ENCODE measurements around the gene RGS7. TPM values are rescaled to one million over a fixed set of nuclear protein-coding genes. Genes with fewer than 3 reads are reported as not detected.

RGS7 gene
- not detected in 2 replicates for total RNA-seq

- intact Hi-C loops (cut with micrococcal nuclease), result no loop called here
Measured at GRCh38 chr1:241356519-241357365, at the start of gene RGS7. RGS7 (minus strand) TSS chr1:241357205.

- intact Hi-C loops (cut with micrococcal nuclease), result no loop called here
Measured at GRCh38 chr1:241406421-241406820, 49.4 kb upstream of the RGS7 start.

GRCh38 chr1:241401156-241401555 is 44.2 kb upstream of the RGS7 start:
- intact Hi-C loops (cut with micrococcal nuclease), result no loop called here

GRCh38 chr1:241396747-241397681 is 40.0 kb upstream of the RGS7 start:
- intact Hi-C loops (cut with micrococcal nuclease), result no loop called here

GRCh38 chr1:241391926-241392710 is 35.1 kb upstream of the RGS7 start:
- intact Hi-C loops (cut with micrococcal nuclease), result no loop called here

- intact Hi-C loops (cut with micrococcal nuclease), result no loop called here
Measured at GRCh38 chr1:241390526-241390925, 33.5 kb upstream of the RGS7 start.

GRCh38 chr1:241389400-241389799 is 32.4 kb upstream of the RGS7 start:
- intact Hi-C loops (cut with micrococcal nuclease), result no loop called here

GRCh38 chr1:241387216-241387615 is 30.2 kb upstream of the RGS7 start:
- intact Hi-C loops (cut with micrococcal nuclease), result no loop called here

- intact Hi-C loops (cut with micrococcal nuclease), result no loop called here
Measured at GRCh38 chr1:241376701-241377100, 19.7 kb upstream of the RGS7 start.

- intact Hi-C loops (cut with micrococcal nuclease), result no loop called here
Measured at GRCh38 chr1:241375886-241376285, 18.9 kb upstream of the RGS7 start.

GRCh38 chr1:241366196-241366595 is 9.2 kb upstream of the RGS7 start:
- intact Hi-C loops (cut with micrococcal nuclease), result no loop called here

GRCh38 chr1:241362350-241362749 is 5.3 kb upstream of the RGS7 start:
- intact Hi-C loops (cut with micrococcal nuclease), result no loop called here

- intact Hi-C loops (cut with micrococcal nuclease), result no loop called here
Measured at GRCh38 chr1:241357366-241358340, 648 bp upstream of the RGS7 start.

- intact Hi-C loops (cut with micrococcal nuclease), result no loop called here
Measured at GRCh38 chr1:241356187-241356518, 852 bp downstream of the RGS7 start.

GRCh38 chr1:241355311-241356010 is 1.5 kb downstream of the RGS7 start:
- intact Hi-C loops (cut with micrococcal nuclease), result no loop called here

GRCh38 chr1:241352401-241352800 is 4.6 kb downstream of the RGS7 start:
- intact Hi-C loops (cut with micrococcal nuclease), result no loop called here

- intact Hi-C loops (cut with micrococcal nuclease), result no loop called here
Measured at GRCh38 chr1:241351841-241352240, 5.2 kb downstream of the RGS7 start.

GRCh38 chr1:241343956-241344355 is 13.0 kb downstream of the RGS7 start:
- intact Hi-C loops (cut with micrococcal nuclease), result no loop called here

- intact Hi-C loops (cut with micrococcal nuclease), result no loop called here
Measured at GRCh38 chr1:241336335-241336734, 20.7 kb downstream of the RGS7 start.

GRCh38 chr1:241332987-241333386 is 24.0 kb downstream of the RGS7 start:
- intact Hi-C loops (cut with micrococcal nuclease), result no loop called here

Measured in T-helper 1 cell treated with Interleukin-12 subunit alpha and Interleukin-12 subunit beta and Interleukin-4 antibody, amounts not matched to agents 30 ng/mL and 1 ng/mL, for 36 hours (primary cell).